Measurements from ENCODE around the gene PCBP3.

GRCh38 chr21:45787371-45787770 is 143.8 kb downstream of the PCBP3 start:
- TF ChIP-seq CTCF (conservative IDR thresholded peaks at IDR 0.05): no peak
- TF ChIP-seq EZH2 (IDR thresholded peaks at IDR 0.05; ENCODE audit: low read depth): no peak
